ENCODE measurements around the gene CORO2A.

CORO2A gene

GRCh38 chr9:98230789-98231188, 38.4 kb upstream of the CORO2A start:
- Histone ChIP-seq H3K4me1 (ENCODE audit: control insufficient read depth, insufficient read depth, low read length) (no peaks in the 10 kb centered on the region), H3K27ac (ENCODE audit: extremely low read depth, low read depth, low read length) (no peak overlapping the region), H3K4me3 (ENCODE audit: low read depth, low read length) (no peak overlapping the region), H3K36me3 (ENCODE audit: control insufficient read depth in 2 of 2, insufficient read depth in 1 of 2, low read length in 2 of 2) (peaks cover 0 to 7% of the 10 kb centered on the region in 2 experiments; a peak in 1 of 3 replicates), H3K9me3 (ENCODE audit: control insufficient read depth, insufficient read depth, low read depth, low read length) (no peaks in the 10 kb centered on the region)
- ChIA-PET CTCF (interaction anchor here (0.9 to 1.9 kb wide), 4 partner anchors 11 to 37 kb away, joined by 3 to 7 read pairs (median 4); no protein-coding TSS in a partner anchor), POLR2A (interaction anchor here (0.8 kb wide), 1 partner anchor 308 kb away, joined by 3 read pairs; no protein-coding TSS in a partner anchor)
- TF ChIP-seq ZNF214 (tag by site-specific recombination; IDR thresholded peaks at IDR 0.05; ENCODE audit: borderline replicate concordance) (no peak), ZNF501 (tag by site-specific recombination; IDR thresholded peaks at IDR 0.05) (no peak), ZNF776 (tag by site-specific recombination; IDR thresholded peaks at IDR 0.05; ENCODE audit: borderline replicate concordance) (no peak), ZSCAN16 (tag by site-specific recombination; IDR thresholded peaks at IDR 0.05) (no peak), ZNF585B (tag by site-specific recombination; IDR thresholded peaks at IDR 0.05) (no peak), ZBTB17 (tag by site-specific recombination; IDR thresholded peaks at IDR 0.05) (no peak), ZSCAN23 (tag by site-specific recombination; IDR thresholded peaks at IDR 0.05) (no peak), ZNF596 (tag by site-specific recombination; IDR thresholded peaks at IDR 0.05) (no peak), WT1 (tag by site-specific recombination; IDR thresholded peaks at IDR 0.05) (no peak), ZNF354C (tag by site-specific recombination; IDR thresholded peaks at IDR 0.05; ENCODE audit: borderline replicate concordance, low read depth) (no peak), ZNF658 (tag by site-specific recombination; IDR thresholded peaks at IDR 0.05) (no peak), ZNF645 (tag by site-specific recombination; IDR thresholded peaks at IDR 0.05) (no peak), ZNF549 (tag by site-specific recombination; IDR thresholded peaks at IDR 0.05) (no peak)
- TF ChIP-seq, protein P1, sequence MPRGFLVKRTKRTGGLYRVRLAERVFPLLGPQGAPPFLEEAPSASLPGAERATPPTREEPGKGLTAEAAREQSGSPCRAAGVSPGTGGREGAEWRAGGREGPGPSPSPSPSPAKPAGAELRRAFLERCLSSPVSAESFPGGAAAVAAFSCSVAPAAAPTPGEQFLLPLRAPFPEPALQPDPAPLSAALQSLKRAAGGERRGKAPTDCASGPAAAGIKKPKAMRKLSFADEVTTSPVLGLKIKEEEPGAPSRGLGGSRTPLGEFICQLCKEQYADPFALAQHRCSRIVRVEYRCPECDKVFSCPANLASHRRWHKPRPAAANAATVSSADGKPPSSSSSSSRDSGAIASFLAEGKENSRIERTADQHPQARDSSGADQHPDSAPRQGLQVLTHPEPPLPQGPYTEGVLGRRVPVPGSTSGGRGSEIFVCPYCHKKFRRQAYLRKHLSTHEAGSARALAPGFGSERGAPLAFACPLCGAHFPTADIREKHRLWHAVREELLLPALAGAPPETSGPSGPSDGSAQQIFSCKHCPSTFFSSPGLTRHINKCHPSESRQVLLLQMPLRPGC (tag by site-specific recombination; IDR thresholded peaks at IDR 0.05): no peak

GRCh38 chr9:98230304-98230703, 37.9 kb upstream of the CORO2A start:
- POLR2A ChIA-PET: interaction anchor here (0.8 kb wide), 1 partner anchor 308 kb away, joined by 3 read pairs; no protein-coding TSS in a partner anchor
- CTCF ChIA-PET: interaction anchor here (0.9 to 1.9 kb wide), 4 partner anchors 11 to 37 kb away, joined by 3 to 7 read pairs (median 4); no protein-coding TSS in a partner anchor
- no peak for TF ChIP-seq GLI2 (tag by site-specific recombination; IDR thresholded peaks at IDR 0.05; ENCODE audit: borderline replicate concordance, low read depth)
- no peak overlapping the region for H3K27ac ChIP-seq (ENCODE audit: extremely low read depth, low read depth, low read length)
- H3K4me3 ChIP-seq (ENCODE audit: low read depth, low read length): no peak overlapping the region
- H3K36me3 ChIP-seq (ENCODE audit: control insufficient read depth in 2 of 2, insufficient read depth in 1 of 2, low read length in 2 of 2): peaks cover 0 to 7% of the 10 kb centered on the region in 2 experiments; a peak in 1 of 3 replicates
- H3K4me1 ChIP-seq (ENCODE audit: control insufficient read depth, insufficient read depth, low read length): no peaks in the 10 kb centered on the region
- H3K9me3 ChIP-seq (ENCODE audit: control insufficient read depth, insufficient read depth, low read depth, low read length): no peaks in the 10 kb centered on the region

GRCh38 chr9:98229620-98230019, 37.2 kb upstream of the CORO2A start:
- no peak overlapping the region for H3K27ac ChIP-seq (ENCODE audit: extremely low read depth, low read depth, low read length)
- no peak overlapping the region for H3K4me3 ChIP-seq (ENCODE audit: low read depth, low read length)
- ChIA-PET POLR2A (no interaction called here), CTCF (interaction anchor here (0.5 to 1.9 kb wide), 3 partner anchors 12 to 382 kb away, joined by 3 to 7 read pairs (median 3); no protein-coding TSS in a partner anchor)
- H3K36me3 ChIP-seq (ENCODE audit: control insufficient read depth in 2 of 2, insufficient read depth in 1 of 2, low read length in 2 of 2): peaks cover 0 to 7% of the 10 kb centered on the region in 2 experiments; a peak in 1 of 3 replicates
- H3K9me3 ChIP-seq (ENCODE audit: control insufficient read depth, insufficient read depth, low read depth, low read length): no peaks in the 10 kb centered on the region
- H3K4me1 ChIP-seq (ENCODE audit: control insufficient read depth, insufficient read depth, low read length): no peaks in the 10 kb centered on the region
- TF ChIP-seq ZNF335 (tag by site-specific recombination; conservative IDR thresholded peaks at IDR 0.05) (no peak), ZNF174 (tag by site-specific recombination; IDR thresholded peaks at IDR 0.05) (no peak), HOXA7 (CRISPR knock-in tag; IDR thresholded peaks at IDR 0.05; ENCODE audit: borderline replicate concordance) (no peak), KLF10 (tag by site-specific recombination; IDR thresholded peaks at IDR 0.05) (no peak), ZNF16 (tag by site-specific recombination; IDR thresholded peaks at IDR 0.05; ENCODE audit: low read depth) (no peak), SP2 (tag by site-specific recombination; IDR thresholded peaks at IDR 0.05) (no peak), ZBTB1 (tag by site-specific recombination; IDR thresholded peaks at IDR 0.05) (no peak), SCRT1 (tag by site-specific recombination; IDR thresholded peaks at IDR 0.05; ENCODE audit: borderline replicate concordance) (no peak), PRDM1 (tag by site-specific recombination; IDR thresholded peaks at IDR 0.05) (no peak), ZSCAN30 (tag by site-specific recombination; IDR thresholded peaks at IDR 0.05) (no peak), ZNF658 (tag by site-specific recombination; IDR thresholded peaks at IDR 0.05) (no peak), RBAK (tag by site-specific recombination; IDR thresholded peaks at IDR 0.05) (no peak), ZSCAN16 (tag by site-specific recombination; IDR thresholded peaks at IDR 0.05) (no peak), ZNF513 (tag by site-specific recombination; IDR thresholded peaks at IDR 0.05) (no peak)
- TF ChIP-seq, protein P2, sequence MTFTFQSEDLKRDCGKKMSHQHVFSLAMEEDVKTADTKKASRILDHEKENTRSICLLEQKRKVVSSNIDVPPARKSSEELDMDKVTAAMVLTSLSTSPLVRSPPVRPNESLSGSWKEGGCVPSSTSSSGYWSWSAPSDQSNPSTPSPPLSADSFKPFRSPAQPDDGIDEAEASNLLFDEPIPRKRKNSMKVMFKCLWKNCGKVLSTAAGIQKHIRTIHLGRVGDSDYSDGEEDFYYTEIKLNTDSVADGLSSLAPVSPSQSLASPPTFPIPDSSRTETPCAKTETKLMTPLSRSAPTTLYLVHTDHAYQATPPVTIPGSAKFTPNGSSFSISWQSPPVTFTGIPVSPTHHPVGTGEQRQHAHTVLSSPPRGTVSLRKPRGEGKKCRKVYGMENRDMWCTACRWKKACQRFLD (tag by site-specific recombination; IDR thresholded peaks at IDR 0.05): no peak
